DND-41 (cell line): ENCODE measurements around the gene PPP2R2B.

Experiments used
- ATAC-seq: fragments of 200-7000 bp; cut with Tn5 transposase; 3 replicates; pipeline ENCODE4 v1.9.1; 2021; ENCODE audit warnings: low read depth; ENCODE audit not compliant: insufficient read depth
- DNase-seq: peaks from one replicate; pipeline ENCODE4 v3.0.0-alpha.2; 2020
- H2AFZ ChIP-seq: 2 replicates; pipeline ENCODE4 v1.6.0; 2012; ENCODE audit warnings: low read depth, low read length
- H3K27ac ChIP-seq: 2 replicates; pipeline ENCODE4 v1.5.1; 2012; ENCODE audit warnings: low read length, inconsistent platforms
- H3K27me3 ChIP-seq: fragments of 200-600 bp; sonication (generic); 2 replicates; pipeline ENCODE4 v1.6.0; 2012; ENCODE audit warnings: low read length, mild to moderate bottlenecking, inconsistent platforms; ENCODE audit not compliant: insufficient read depth, poor library complexity
- H3K36me3 ChIP-seq: 2 replicates; pipeline ENCODE4 v1.5.1; 2012; ENCODE audit warnings: low read length, inconsistent platforms; ENCODE audit not compliant: insufficient read depth
- H3K4me1 ChIP-seq: 2 replicates; pipeline ENCODE4 v1.5.1; 2012; ENCODE audit warnings: mild to moderate bottlenecking, low read length; ENCODE audit not compliant: insufficient read depth
- H3K4me2 ChIP-seq: 2 replicates; pipeline ENCODE4 v1.6.0; 2012; ENCODE audit warnings: mild to moderate bottlenecking, moderate library complexity, low read length, inconsistent platforms; ENCODE audit not compliant: insufficient read depth
- H3K4me3 ChIP-seq, 2 experiments: fragments of 200-600 bp in 1 of 2; shearing (Covaris generic) in 1 of 2; 2 replicates each; pipeline ENCODE4 v1.5.1; 2012 to 2016; ENCODE audit warnings: inconsistent platforms in 2 of 2, low read length in 2 of 2, mild to moderate bottlenecking in 2 of 2, low read depth in 1 of 2, moderate library complexity in 1 of 2
- H3K79me2 ChIP-seq: 2 replicates; pipeline ENCODE4 v1.6.0; 2012; ENCODE audit warnings: low read length, inconsistent platforms; ENCODE audit not compliant: insufficient read depth
- H3K9ac ChIP-seq: 2 replicates; pipeline ENCODE4 v1.6.0; 2012; ENCODE audit warnings: low read depth, mild to moderate bottlenecking, inconsistent platforms, low read length, moderate library complexity
- H3K9me3 ChIP-seq: 2 replicates; pipeline ENCODE4 v1.5.1; 2012; ENCODE audit warnings: low read length, moderate library complexity, mild to moderate bottlenecking, inconsistent platforms; ENCODE audit not compliant: insufficient read depth, severe bottlenecking
- H4K20me1 ChIP-seq: 2 replicates; pipeline ENCODE4 v1.6.0; 2012; ENCODE audit warnings: low read length; ENCODE audit not compliant: insufficient read depth
- EZH2 ChIP-seq: IDR thresholded peaks from 3 replicates; pipeline ENCODE4 v1.6.1; 2012; ENCODE audit warnings: borderline replicate concordance, low read depth, mild to moderate bottlenecking, moderate library complexity, low read length, inconsistent platforms; ENCODE audit not compliant: severe bottlenecking
- TF ChIP-seq, protein P1 (sequence below): IDR thresholded peaks from 2 replicates; pipeline ENCODE4 v1.5.1; 2012; ENCODE audit warnings: borderline replicate concordance, low read length, moderate library complexity, mild to moderate bottlenecking; ENCODE audit not compliant: poor library complexity, severe bottlenecking; ENCODE audit errors: extremely low read depth

The PPP2R2B gene

DNA sequence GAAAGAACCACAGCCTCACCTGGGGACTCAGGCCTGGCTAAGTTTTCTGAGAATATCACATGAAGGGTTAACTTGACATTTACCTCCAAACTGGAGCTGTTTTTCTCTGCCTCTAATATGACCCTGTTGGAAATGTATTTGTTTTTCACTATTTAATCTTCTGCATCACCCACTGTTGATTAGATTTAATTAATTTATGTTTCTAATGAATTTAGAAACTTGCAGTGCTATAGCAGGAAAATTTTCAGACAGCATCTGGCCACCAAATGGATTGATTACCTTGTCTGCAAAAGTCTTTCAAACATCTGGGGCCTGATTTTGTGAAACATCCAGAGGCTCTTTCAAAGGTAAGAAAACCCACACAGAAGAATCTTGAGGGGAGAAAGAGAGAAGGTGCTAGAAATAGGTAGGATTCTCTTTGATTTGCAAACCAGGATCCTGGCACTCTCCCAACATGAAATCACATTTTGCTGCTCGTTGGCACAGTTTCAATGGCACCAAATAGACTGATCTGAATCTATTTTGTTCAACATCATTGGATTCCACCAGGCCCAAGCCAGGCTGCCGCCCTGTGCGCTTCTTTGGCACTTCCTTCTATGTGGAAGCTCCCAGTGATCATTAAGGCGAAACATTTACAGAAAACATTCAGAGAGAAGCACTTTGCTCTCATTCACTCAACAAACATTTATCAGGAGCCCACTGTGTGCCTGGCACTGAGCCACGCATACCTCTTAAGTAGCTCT, 157.3 kb downstream of the PPP2R2B start:
- H3K27ac ChIP-seq, result no peak overlapping the region
- no peak overlapping the region for H3K4me2 ChIP-seq
- TF ChIP-seq, protein P1, sequence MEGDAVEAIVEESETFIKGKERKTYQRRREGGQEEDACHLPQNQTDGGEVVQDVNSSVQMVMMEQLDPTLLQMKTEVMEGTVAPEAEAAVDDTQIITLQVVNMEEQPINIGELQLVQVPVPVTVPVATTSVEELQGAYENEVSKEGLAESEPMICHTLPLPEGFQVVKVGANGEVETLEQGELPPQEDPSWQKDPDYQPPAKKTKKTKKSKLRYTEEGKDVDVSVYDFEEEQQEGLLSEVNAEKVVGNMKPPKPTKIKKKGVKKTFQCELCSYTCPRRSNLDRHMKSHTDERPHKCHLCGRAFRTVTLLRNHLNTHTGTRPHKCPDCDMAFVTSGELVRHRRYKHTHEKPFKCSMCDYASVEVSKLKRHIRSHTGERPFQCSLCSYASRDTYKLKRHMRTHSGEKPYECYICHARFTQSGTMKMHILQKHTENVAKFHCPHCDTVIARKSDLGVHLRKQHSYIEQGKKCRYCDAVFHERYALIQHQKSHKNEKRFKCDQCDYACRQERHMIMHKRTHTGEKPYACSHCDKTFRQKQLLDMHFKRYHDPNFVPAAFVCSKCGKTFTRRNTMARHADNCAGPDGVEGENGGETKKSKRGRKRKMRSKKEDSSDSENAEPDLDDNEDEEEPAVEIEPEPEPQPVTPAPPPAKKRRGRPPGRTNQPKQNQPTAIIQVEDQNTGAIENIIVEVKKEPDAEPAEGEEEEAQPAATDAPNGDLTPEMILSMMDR, result no peak
- TF ChIP-seq EZH2, result no peak
- H4K20me1 ChIP-seq, result no peaks in the 10 kb centered on the region
- peaks cover 11% of the 10 kb centered on the region for H3K27me3 ChIP-seq
- H3K4me1 ChIP-seq, result no peaks in the 10 kb centered on the region
- no peaks in the 10 kb centered on the region for H3K79me2 ChIP-seq
- DNase-seq (no peak), ATAC-seq (no peak)
- H3K36me3 ChIP-seq, result no peaks in the 10 kb centered on the region
- H3K9me3 ChIP-seq, result no peaks in the 10 kb centered on the region
- H3K9ac ChIP-seq, result no peak overlapping the region
- H2AFZ ChIP-seq, result no peak overlapping the region
- no peak overlapping the region for H3K4me3 ChIP-seq

DNA sequence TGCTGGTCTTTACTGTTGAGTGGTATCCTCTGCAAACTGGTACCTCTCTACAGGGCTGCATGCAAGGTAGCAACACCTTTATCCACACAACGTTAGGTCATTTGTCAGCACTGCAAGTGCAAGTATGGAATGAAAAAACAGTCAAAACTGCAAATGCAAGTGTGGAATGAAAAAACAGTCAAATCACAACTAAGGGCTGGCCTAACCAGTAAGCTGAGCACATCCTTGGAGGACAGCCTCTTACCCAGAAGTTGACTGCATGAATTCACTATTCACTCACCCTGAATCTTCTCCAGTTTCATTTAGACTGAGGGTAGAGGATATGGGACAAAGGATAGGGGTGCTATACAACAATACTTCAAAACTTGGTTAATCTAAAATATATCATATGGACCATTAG, 158.4 kb downstream of the PPP2R2B start:
- TF ChIP-seq, protein P1, result no peak
- no peak for TF ChIP-seq EZH2
- Histone ChIP-seq H3K27ac (no peak overlapping the region), H3K36me3 (no peaks in the 10 kb centered on the region), H4K20me1 (no peaks in the 10 kb centered on the region), H3K9ac (no peak overlapping the region), H3K4me2 (no peak overlapping the region), H3K9me3 (no peaks in the 10 kb centered on the region), H3K27me3 (peaks cover 9% of the 10 kb centered on the region), H2AFZ (no peak overlapping the region), H3K4me1 (no peaks in the 10 kb centered on the region), H3K4me3 (no peak overlapping the region), H3K79me2 (no peaks in the 10 kb centered on the region)
- ATAC-seq, result no peak
- DNase-seq, result no peak

DNA sequence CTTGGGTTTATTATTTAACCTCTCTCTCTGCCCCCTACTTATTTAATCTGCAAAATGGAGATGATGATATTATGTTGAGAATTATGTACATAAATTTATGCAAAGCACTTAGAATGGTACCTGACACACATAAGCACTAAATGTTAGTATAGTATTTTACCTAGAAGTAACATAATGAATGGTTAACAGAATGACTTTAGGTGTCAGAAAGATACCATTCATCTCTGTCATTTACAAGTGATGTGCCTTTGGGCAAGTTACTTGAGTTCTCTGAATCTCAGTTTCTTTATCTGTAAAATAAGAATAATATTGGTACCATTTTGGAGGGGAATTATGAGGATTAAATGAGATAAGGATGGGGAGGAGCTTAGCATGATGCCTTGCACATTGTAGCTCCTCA, 159.4 kb downstream of the PPP2R2B start:
- TF ChIP-seq, protein P1, result no peak
- no peak for TF ChIP-seq EZH2
- H3K4me2 ChIP-seq, result no peak overlapping the region
- ATAC-seq, result no peak

More for the DNA sequence above, 159.4 kb downstream of the PPP2R2B start:
- H4K20me1 ChIP-seq, result no peaks in the 10 kb centered on the region
- no peak overlapping the region for H3K4me3 ChIP-seq
- no peaks in the 10 kb centered on the region for H3K36me3 ChIP-seq
- no peaks in the 10 kb centered on the region for H3K9me3 ChIP-seq
- H2AFZ ChIP-seq, result no peak overlapping the region
- DNase-seq, result no peak
- no peaks in the 10 kb centered on the region for H3K4me1 ChIP-seq
- peaks cover 6% of the 10 kb centered on the region for H3K27me3 ChIP-seq
- no peak overlapping the region for H3K27ac ChIP-seq
- H3K79me2 ChIP-seq, result no peaks in the 10 kb centered on the region
- no peak overlapping the region for H3K9ac ChIP-seq
